Stimulated activated CD4-positive, alpha-beta T cell treated with anti-CD3 and anti-CD28 coated beads, Interleukin-1b, Interleukin-23, amount 100 ng/mL, for 48 hours (primary cell): ENCODE results near the gene ARID1B.
"Not testable (repeated sequence)": the region's sequence is repeated elsewhere in the genome, so short reads cannot be mapped to it uniquely, and the experiment has no call there.

Experiments used
- DNase-seq: peaks from one replicate; pipeline ENCODE4 v3.0.0-alpha.2; 2020

ARID1B gene

DNA sequence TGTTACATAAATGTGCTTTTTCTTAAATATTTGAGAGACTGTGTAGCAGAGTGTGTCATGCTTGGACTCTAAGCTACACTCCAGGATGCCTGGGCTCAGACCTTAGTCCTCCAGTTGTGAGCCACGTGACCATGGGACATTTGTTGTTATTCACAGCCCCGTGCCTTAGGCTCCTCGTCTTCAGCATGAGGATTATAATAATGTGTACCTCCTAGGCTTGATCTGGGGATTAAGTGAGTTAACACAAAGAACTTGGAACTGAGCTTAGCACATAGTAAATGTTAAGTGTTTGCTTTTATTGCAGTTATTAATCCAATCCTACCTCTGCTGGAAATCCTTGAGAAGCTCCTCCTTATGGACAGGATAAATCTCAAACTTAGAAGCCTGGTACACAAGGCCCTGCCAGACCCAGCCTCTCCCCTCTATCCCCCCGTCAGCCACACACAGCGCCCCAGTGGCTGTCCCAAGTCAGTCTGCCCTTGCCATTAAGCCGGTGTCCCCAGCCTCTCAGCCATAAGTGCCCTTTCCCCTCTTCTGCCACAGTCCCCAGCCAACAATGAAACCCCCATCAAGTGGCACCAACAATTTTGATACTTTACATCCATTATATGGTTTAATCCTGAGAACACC, 368.6 kb downstream of the ARID1B start:
- DNase-seq = no peak

- DNase-seq = not testable (repeated sequence)
Measured at GRCh38 chr6:157147054-157148026, 370.2 kb downstream of the ARID1B start.

DNA sequence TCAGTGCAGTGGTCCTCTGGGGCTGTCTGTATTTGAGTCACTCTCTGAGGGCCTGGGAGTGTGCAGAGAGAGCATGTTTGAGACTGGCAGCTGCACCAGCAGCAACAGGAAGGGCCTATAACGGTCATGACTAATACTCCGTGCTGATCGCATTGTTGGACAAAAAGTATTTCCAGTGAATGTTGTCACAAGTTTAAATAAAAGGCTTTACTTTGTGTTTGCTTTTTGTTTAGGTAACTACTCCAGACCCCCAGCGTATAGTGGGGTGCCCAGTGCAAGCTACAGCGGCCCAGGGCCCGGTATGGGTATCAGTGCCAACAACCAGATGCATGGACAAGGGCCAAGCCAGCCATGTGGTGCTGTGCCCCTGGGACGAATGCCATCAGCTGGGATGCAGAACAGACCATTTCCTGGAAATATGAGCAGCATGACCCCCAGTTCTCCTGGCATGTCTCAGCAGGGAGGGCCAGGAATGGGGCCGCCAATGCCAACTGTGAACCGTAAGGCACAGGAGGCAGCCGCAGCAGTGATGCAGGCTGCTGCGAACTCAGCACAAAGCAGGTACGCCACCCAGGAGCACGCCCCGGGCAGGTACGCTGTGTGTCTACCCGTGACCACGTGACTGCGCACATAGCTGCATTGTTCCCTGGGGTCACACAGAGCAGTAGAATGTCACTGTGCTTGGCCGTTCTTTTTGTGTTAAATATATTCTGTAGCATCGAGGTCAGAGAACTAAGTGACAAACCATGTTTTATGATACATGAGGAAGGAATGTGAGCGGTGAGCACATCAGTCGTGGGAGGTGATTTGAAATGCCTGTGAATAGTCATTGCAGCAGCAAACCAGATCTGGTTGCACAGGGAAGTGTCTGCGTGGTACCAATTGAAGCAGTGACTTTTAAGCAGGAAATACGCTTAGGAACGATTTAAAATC, 371.5 kb downstream of the ARID1B start:
- DNase-seq = no peak

- no peak for DNase-seq
Measured at GRCh38 chr6:157150076-157150475, 372.9 kb downstream of the ARID1B start.

DNA sequence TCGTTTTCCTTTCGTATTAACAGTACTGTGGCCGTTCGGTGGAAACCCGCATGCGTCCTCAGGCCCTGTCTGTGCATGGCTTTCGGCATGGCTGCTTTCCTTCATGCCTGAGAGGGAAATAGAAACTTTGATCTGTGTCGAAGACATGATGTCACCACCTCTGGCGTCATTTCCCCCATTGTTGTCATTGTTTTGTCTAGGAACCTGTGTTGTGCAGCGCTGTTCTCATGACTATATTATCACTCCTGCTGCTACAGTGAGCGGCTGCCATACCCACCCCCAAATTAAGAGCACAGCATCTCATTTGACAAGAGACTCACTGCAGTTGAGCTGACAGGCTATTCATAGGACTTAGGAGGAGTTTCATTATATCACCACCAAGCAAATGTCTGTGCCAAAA, 373.9 kb downstream of the ARID1B start:
- no peak for DNase-seq

DNA sequence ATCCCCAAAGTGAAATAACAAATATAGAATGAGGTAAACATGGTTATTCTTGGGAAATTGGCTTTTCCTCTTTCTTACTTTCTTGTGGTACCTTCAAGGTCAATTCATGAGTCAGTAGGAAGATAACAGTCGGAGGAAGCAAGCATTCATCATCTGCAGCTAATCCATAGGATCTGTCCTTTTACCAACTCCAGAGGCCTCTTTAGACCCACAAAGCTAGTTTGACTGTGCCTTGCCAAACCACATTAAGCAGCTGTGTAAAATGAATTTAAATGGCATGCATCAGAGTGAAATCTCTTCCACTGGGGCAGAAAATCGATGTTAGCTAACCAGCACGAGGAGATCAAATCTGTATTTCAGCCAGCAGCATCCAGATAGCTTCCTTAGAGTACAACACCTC, 374.8 kb downstream of the ARID1B start:
- DNase-seq = no peak

GRCh38 chr6:157152556-157152955, 375.4 kb downstream of the ARID1B start:
- no peak for DNase-seq

GRCh38 chr6:157155804-157156203, 378.6 kb downstream of the ARID1B start:
- no peak for DNase-seq

DNA sequence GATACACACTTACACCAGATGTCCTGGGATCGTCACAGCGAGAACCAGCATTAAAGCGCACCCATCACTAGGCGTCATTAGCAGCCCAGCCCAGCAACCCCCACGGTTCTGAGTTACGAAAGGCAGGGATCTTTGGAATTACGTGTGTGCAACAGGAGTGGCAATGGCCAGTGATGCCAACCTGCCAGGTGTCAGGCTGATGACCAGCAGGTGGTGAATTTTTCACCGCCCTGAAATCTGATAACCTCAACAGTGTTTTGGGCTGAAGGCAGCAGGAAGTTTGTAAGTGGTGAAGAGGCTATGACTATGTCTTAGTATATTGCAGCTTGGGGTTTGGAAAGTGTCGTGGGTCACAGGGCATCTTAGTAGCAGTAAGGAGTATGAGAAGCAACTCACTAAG, 380.1 kb downstream of the ARID1B start:
- no peak for DNase-seq

- no peak for DNase-seq
Measured at GRCh38 chr6:157158456-157158855, 381.3 kb downstream of the ARID1B start.

- no peak for DNase-seq
Measured at GRCh38 chr6:157158897-157159296, 381.7 kb downstream of the ARID1B start.

DNA sequence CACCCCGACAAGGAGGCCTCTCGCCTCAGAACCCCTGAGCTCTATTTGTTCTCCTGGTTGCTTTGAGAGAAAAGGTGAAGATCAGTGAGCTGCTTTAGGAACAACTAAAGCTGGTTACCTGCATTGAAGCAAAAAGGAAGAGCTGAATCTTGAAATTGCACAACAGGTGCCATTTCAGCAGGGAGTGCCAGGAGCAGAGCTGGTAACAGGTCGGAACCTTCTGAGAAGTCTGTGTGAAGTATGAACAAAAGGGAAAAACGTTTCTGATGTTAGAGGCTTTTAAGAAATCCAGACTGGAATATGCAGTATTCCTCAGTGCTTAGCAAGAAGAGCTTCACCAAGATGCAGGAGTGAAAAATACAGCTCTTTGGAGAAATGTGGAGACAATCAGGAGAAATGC, 382.2 kb downstream of the ARID1B start:
- DNase-seq = no peak

GRCh38 chr6:157161912-157162311, 384.7 kb downstream of the ARID1B start:
- DNase-seq = no peak

GRCh38 chr6:157162766-157163433, 385.7 kb downstream of the ARID1B start:
- DNase-seq = no peak

- no peak for DNase-seq
Measured at GRCh38 chr6:157163434-157164159, 386.4 kb downstream of the ARID1B start.

DNA sequence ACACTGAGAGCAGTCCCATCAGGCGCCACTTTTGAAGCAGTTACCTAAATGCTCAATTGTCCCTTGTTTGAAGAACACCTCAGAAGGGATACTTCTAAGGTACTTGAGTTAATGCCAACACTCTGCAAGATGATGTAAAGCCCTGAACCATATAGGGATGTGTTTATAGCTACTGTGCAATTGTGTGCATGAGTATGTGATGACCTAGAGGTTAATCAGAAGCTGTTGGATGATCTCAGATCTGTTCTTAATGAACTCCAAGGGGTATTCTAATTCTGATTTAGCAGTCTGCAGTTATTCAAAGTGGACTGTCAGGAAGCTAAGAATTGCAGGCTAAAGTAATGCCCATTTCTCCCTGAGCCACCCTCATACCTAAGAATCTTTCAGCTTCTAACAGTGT, 387.8 kb downstream of the ARID1B start:
- DNase-seq = no peak

DNA sequence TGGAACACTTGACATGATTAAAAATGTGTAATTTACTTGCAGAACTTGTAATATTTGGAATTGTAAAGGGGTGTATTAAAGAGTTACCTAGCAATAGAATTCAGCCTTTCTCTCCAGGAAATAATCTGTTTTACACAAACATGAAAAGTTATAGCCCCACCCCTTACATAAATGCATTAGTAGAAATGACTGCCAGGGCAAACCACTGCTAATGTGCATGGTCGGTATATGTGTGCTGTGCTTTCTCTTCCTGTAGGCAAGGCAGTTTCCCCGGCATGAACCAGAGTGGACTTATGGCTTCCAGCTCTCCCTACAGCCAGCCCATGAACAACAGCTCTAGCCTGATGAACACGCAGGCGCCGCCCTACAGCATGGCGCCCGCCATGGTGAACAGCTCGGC, 389.6 kb downstream of the ARID1B start:
- no peak for DNase-seq

- DNase-seq = no peak
Measured at GRCh38 chr6:157167837-157168236, 390.7 kb downstream of the ARID1B start.

GRCh38 chr6:157168471-157168870, 391.3 kb downstream of the ARID1B start:
- no peak for DNase-seq

DNA sequence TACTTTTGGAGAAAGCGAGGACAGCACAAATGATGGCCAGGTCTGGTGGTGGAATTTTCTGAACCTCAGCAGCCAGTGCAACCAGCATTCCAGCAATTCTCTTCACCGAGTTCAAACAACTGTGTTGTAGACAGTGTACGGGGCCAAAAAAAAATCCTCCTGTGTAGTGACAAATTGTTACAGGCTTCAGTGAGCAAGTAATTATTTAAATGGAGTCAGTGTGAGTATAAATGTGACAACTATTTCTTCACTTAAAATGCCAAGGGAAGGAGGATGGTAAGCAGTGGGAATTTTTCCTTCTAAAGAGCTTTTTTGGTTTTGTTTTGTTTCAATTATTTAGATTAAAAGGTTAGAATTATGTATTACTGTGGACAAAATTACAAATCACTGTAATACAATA, 392.0 kb downstream of the ARID1B start:
- no peak for DNase-seq

DNA sequence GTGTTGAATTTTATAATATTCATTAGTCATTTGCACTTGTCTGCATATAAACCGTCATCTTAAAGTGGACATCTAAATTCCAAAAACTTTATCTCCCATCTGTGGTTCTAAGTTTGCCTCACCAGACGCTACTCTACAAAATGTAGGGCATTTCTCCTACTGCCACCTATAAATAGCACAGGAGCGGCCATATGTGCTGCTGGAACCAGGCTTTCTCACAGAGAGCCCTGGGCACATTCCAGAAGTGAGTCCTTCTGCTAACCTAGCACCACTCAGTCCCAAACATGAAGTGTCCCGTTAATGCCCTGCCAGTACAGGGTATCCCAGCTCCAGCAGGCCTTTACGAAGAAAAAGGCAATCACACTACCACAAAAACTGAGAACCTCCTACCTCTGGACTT, 392.5 kb downstream of the ARID1B start:
- DNase-seq = no peak

DNA sequence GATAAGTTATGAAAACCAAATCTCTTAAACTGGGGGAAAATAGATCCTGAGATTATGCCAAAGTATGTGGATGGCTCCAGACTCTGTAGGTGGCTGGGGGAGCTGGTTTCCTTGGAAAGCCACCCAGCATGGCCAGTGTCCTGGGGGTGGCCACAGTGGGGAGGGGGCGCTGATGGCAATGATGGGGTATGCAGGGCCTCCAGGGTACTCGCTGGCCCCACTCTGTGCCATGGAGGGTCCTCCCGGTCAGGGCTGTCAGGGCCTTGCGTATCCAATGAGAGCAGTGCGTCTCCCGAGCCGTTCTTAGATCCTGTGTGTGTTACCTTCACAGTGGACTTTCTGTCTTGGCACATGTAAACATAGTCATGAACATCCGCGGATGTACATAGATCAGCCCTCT, 393.4 kb downstream of the ARID1B start:
- DNase-seq = no peak
